HG03571 (cell line): ENCODE measurements around the gene NWD2.
A peak's percentile ranks its signal among the peaks of the same experiment; 100 is the strongest.

ENCODE experiments used
- ATAC-seq: cut with Tn5 transposase; IDR thresholded peaks from one replicate; pipeline ENCODE4 v1.9.1; 2021; ENCODE audit not compliant: unreplicated experiment

The NWD2 gene

GRCh38 chr4:37299468-37299867, 54.9 kb downstream of the NWD2 start:
- ATAC-seq: no peak

- no peak for ATAC-seq
Observed at GRCh38 chr4:37304612-37305011, 60.1 kb downstream of the NWD2 start.

- ATAC-seq: no peak
Observed at GRCh38 chr4:37305984-37306383, 61.4 kb downstream of the NWD2 start.

- ATAC-seq: no peak
Observed at GRCh38 chr4:37317104-37317643, 72.6 kb downstream of the NWD2 start.

- ATAC-seq: no peak
Observed at GRCh38 chr4:37320513-37321235, 76.1 kb downstream of the NWD2 start.

- no peak for ATAC-seq
Observed at GRCh38 chr4:37322122-37322521, 77.6 kb downstream of the NWD2 start.

- no peak for ATAC-seq
Observed at GRCh38 chr4:37324546-37324945, 80.0 kb downstream of the NWD2 start.

GRCh38 chr4:37326852-37327251, 82.3 kb downstream of the NWD2 start:
- ATAC-seq: no peak

GRCh38 chr4:37338972-37339371, 94.4 kb downstream of the NWD2 start:
- no peak for ATAC-seq

GRCh38 chr4:37358748-37359147, 114.2 kb downstream of the NWD2 start:
- ATAC-seq: no peak

- no peak for ATAC-seq
Observed at GRCh38 chr4:37359261-37359660, 114.7 kb downstream of the NWD2 start.

- ATAC-seq: no peak
Observed at GRCh38 chr4:37365888-37366287, 121.3 kb downstream of the NWD2 start.

- no peak for ATAC-seq
Observed at GRCh38 chr4:37367901-37368300, 123.4 kb downstream of the NWD2 start.

GRCh38 chr4:37370052-37370451, 125.5 kb downstream of the NWD2 start:
- no peak for ATAC-seq

- no peak for ATAC-seq
Observed at GRCh38 chr4:37381040-37381668, 136.6 kb downstream of the NWD2 start.

- no peak for ATAC-seq
Observed at GRCh38 chr4:37383579-37384229, 139.2 kb downstream of the NWD2 start.

GRCh38 chr4:37385424-37385823, 140.9 kb downstream of the NWD2 start:
- no peak for ATAC-seq

GRCh38 chr4:37388681-37389365, 144.3 kb downstream of the NWD2 start:
- ATAC-seq: no peak

GRCh38 chr4:37389366-37389765, 144.8 kb downstream of the NWD2 start:
- ATAC-seq: no peak

- ATAC-seq: peak; percentile 52
Observed at GRCh38 chr4:37389967-37390580, 145.5 kb downstream of the NWD2 start.
